GM08714 (cell line): ENCODE results near the gene IQSEC1.
A peak's percentile ranks its signal among the peaks of the same experiment; 100 is the strongest.

Experiments
- H3K4me3 ChIP-seq: fragments of 200-500 bp; sonication (Bioruptor generic); 2 replicates; pipeline ENCODE4 v1.5.1; 2014; ENCODE audit warnings: mild to moderate bottlenecking, low read length, inconsistent platforms
- ZNF274 ChIP-seq: IDR thresholded peaks from 2 replicates; pipeline ENCODE4 v1.6.1; 2012; ENCODE audit warnings: mild to moderate bottlenecking, low read depth, low read length

The IQSEC1 gene

DNA sequence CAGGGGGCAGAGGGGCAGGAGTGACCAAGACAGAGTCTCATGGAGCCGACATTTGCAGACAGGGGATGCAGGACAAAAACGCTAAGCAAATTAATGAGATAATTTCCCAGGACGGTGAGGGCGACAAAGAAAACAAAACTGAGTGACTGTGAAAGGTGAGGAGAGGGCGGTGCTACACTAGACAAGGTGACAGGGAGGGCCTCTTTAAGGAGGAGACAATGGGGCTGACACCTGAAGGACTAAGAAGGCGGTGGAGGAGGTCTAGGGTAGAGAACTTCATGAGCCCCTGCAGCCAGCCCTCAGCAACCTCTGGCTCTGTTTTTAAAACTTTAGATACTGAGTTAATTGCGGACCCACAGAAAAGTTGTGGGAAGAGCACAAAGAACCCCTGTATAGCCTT, 41.6 kb downstream of the IQSEC1 start:
- TF ChIP-seq ZNF274 = no peak

DNA sequence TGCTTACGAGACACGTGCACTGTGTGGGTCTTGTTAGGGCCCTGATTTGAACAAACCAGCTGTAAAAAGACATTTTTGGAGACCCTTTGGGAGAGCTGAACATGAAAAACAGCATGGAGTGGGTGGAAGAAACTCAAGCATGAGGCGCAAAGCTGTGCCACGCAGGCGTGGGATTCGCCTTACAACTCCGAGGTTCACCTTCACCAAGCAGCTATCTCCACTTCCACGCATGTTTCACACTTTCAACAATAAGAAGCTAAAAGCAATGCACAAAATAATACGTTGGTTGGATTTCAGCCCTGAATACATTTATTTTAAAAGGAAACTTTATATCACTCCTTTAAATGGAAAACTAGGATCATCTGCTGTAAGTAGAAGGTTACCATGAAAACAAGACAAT, 42.5 kb downstream of the IQSEC1 start:
- no peak for TF ChIP-seq ZNF274
- H3K4me3 ChIP-seq = no peak overlapping the region

More for the DNA sequence above, 41.6 kb downstream of the IQSEC1 start:
- H3K4me3 ChIP-seq = no peak overlapping the region

DNA sequence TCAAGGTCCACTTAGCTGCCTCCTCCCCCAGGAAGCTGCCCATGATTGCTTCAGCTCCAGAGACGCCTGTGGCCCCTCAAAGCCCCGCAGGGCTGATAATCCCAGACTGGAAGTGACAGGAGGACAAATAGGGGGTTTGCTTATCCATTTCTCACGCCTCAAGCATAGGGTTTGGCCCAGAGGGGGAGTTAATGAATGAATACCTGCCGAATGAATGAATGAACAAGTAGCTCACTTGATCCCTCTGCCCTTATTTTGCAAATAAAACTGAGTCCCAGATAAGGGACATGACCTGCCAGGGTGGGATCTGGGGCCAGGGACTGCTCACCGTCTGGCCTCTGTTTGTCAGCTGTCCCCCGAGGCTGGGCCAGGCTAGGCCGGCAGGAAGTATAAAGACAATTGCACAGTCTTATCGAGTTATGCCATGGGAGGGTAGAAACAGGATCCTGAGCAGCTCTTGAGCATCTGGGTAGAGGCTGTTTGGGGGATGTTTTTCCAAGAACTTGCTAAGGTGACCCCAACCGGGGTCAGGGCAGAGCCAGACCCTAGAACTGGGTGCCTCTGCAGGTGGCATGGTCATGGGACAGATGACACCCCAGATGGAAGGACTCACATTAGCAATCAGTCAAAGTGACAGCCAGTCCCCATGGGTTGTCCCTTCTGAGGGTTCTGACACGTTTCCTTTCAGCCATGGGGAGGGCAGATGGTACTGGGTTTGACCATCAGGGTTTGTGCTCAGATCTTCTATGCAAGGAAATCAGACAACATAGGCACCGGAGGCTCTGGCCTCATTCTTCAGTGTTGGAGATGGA, 45.0 kb downstream of the IQSEC1 start:
- no peak for TF ChIP-seq ZNF274
- no peak overlapping the region for H3K4me3 ChIP-seq

DNA sequence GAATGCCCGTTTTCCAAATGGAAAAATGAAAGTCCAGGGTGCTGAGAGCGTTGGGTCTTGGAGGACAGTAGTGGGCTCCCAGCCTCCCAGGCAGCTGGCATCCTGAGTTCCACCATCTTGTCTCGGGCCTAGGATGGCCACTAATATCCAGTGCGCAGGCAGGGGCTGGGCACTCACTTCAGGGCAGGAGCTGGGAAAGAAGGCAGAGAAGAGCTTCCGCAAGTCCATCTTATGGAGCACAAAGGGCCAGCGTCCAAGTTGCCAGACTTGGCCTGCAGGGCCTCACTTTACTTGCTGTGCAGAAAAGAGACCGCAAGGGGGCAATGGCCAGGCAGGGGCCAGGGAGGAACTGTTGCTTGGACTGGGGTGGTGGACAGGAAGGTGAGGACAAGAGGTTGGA, 46.1 kb downstream of the IQSEC1 start:
- TF ChIP-seq ZNF274 = no peak
- no peak overlapping the region for H3K4me3 ChIP-seq

DNA sequence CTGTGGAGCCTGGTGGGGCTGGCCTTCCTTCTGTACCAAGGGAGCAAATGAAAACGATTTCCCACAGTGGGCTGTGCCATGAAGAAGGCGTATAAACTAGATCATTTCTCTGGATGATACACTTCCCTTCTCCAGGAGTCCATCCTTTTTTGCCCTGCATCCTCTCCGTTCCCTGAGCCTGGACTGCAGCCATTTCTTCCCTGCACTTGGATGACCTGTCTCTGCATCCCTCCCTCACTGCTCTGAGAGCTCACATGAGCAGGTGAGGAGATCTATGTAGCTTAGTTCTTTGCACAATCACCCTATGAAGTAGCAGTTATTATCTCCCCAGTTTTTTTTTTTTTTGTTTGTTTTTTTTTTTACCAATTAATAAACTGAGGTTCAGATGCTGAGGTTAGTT, 46.7 kb downstream of the IQSEC1 start:
- no peak for TF ChIP-seq ZNF274
- no peak overlapping the region for H3K4me3 ChIP-seq

GRCh38 chr3:13025778-13026518, 47.3 kb downstream of the IQSEC1 start:
- H3K4me3 ChIP-seq = no peak overlapping the region
- TF ChIP-seq ZNF274 = no peak

- no peak overlapping the region for H3K4me3 ChIP-seq
- TF ChIP-seq ZNF274 = no peak
These were observed 48.1 kb downstream of the IQSEC1 start for GRCh38 chr3:13025090-13025489.

DNA sequence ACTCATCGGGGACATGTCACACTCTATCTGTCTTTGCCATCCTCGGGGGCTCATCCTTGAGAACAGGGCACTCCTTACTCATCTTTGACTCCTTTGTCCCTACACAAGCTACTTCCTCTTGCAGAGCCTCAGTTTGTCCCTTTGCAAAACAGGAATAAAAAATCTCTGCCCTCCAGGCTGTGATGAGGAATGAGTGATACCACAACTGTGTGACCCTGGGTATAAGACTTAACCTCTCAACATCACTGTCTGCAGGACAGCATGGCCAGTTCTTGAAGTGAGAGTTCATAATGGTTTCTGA, 48.5 kb downstream of the IQSEC1 start:
- H3K4me3 ChIP-seq = no peak overlapping the region
- TF ChIP-seq ZNF274 = no peak

GRCh38 chr3:13023971-13024764, 49.1 kb downstream of the IQSEC1 start:
- no peak overlapping the region for H3K4me3 ChIP-seq
- no peak for TF ChIP-seq ZNF274

DNA sequence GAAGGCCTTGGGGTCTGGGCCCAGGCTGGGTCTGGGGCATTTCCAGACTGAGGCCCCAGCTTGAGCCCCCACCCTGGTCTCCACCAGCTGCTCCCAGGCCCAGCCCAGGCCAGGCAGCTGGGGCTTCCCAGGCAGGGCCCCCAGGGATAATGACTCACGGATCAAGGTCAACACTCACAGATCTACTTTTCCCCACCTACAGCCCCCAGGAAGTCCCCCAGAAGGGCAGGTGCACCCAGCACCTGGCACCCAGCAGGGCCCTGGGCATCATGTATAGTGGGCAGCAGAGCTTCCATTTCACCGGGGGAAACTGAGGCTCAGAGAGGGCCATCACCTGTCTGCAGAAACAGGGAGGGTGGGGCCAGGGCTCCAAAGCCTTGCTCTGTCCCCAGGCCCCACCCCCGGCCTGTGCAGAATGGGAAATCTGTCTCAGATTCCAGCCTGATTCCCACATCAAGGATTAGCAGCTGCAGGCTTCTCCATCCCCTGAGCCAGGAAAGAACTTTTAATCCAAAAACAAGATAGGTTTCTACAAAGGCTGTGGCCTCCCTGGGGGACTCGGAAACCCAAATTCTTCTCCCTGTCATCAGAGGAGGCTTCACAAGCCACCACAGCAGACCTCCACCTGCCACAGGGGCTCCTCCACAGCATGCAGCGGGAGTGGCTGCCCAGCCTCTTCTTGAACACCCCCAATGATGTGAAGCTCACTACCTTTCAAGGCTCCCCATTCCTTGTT, 49.8 kb downstream of the IQSEC1 start:
- TF ChIP-seq ZNF274 = no peak
- H3K4me3 ChIP-seq = no peak overlapping the region; the same call in 1 of the 2 replicates

- no peak for TF ChIP-seq ZNF274
- peak overlapping the region; percentile 65; the same call in 1 of the 2 replicates for H3K4me3 ChIP-seq
These were observed 50.6 kb downstream of the IQSEC1 start for GRCh38 chr3:13022348-13023234.

- H3K4me3 ChIP-seq = peak overlapping the region; percentile 65
These were observed 51.8 kb downstream of the IQSEC1 start for GRCh38 chr3:13021141-13022114.

More at GRCh38 chr3:13021141-13022114, 51.8 kb downstream of the IQSEC1 start:
- no peak for TF ChIP-seq ZNF274
